Effector memory CD8-positive, alpha-beta T cell (primary cell): ENCODE measurements around the gene GJC1.
"Not testable (repeated sequence)": the region's sequence is repeated elsewhere in the genome, so short reads cannot be mapped to it uniquely, and the experiment has no call there.

Experiments
- ATAC-seq: fragments of 150-1000 bp; cut with Tn5 transposase; replicated peaks from 2 replicates; pipeline ENCODE4 v1.10.0; 2021; ENCODE audit warnings: mild to moderate bottlenecking, moderate library complexity
- DNase-seq, 3 experiments: peaks; one replicate each; pipeline ENCODE4 v3.0.0; 2021
- H3K27ac Mint-ChIP-seq, 2 donors: one replicate each; pipeline ENCODE4 v1.8.0; 2022; ENCODE audit warnings: mild to moderate bottlenecking in 2 of 2, mixed read lengths in 2 of 2, moderate library complexity in 2 of 2
- H3K27me3 Mint-ChIP-seq, 2 donors: one replicate each; pipeline ENCODE4 v1.8.0; 2022; ENCODE audit warnings: mixed read lengths in 2 of 2
- H3K36me3 Mint-ChIP-seq: one replicate; pipeline ENCODE4 v1.8.0; 2022; ENCODE audit warnings: mild to moderate bottlenecking, moderate library complexity, mixed read lengths; ENCODE audit not compliant: insufficient read depth
- H3K4me1 Mint-ChIP-seq, 2 donors: one replicate each; pipeline ENCODE4 v1.8.0; 2022; ENCODE audit warnings: low read depth in 2 of 2, mixed read lengths in 2 of 2
- H3K4me3 Mint-ChIP-seq, 2 donors: one replicate each; pipeline ENCODE4 v1.8.0; 2022; ENCODE audit warnings: mild to moderate bottlenecking in 2 of 2, mixed read lengths in 2 of 2, moderate library complexity in 2 of 2
- H3K9me3 Mint-ChIP-seq, 2 donors: one replicate each; pipeline ENCODE4 v1.8.0; 2022; ENCODE audit warnings: mixed read lengths in 2 of 2

Gene GJC1

DNA sequence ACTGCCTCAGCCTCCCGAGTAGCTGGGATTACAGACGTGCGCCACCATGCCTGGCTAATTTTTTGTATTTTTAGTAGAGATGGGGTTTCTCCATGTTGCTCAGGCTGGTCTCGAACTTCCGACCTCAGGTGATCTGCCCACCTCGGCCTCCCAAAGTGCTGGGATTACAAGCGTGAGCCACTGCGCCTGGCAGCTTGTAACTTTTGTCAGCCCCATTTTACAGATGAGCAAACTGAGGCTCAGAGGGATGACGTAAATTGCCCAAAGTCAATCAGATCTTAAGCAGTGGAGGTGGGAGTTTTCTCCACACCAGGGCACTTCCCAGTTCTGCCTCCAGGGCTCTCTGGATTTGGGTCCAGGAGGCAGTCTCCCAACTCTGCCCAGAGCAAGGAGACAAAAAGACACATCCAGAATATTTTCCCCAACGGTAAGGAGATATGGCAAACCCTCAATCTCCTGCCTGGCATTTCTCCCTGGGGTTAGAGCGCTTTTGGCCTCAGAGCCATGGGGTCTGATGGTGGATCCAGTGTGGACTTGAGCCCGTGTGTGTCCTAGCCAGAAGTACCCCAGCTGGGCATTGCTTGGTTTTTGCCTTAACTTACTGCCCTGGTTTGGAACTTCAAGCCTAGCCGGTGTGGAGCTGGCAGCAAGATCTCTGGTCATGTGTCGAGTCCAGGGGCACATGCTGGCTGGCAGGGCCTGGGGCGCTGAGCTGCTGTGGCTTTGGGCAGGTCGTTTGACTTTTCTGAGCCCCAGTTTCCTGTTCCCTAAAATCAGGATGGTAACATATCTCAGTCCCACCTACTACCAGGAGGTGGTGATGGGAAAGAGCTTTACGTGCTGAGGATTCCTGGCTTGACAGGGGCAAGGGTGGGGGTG, 67.9 kb downstream of the GJC1 start:
- Mint-ChIP-seq H3K36me3 (peaks cover 4% of the 10 kb centered on the region), H3K9me3 (no peaks in the 10 kb centered on the region), H3K27ac (no peak overlapping the region), H3K4me1 (peaks cover 0 to 3% of the 10 kb centered on the region in 2 donors), H3K4me3 (no peak overlapping the region), H3K27me3 (peaks cover 48 to 74% of the 10 kb centered on the region in 2 donors)
- DNase-seq (no peak), ATAC-seq (no peak)

DNA sequence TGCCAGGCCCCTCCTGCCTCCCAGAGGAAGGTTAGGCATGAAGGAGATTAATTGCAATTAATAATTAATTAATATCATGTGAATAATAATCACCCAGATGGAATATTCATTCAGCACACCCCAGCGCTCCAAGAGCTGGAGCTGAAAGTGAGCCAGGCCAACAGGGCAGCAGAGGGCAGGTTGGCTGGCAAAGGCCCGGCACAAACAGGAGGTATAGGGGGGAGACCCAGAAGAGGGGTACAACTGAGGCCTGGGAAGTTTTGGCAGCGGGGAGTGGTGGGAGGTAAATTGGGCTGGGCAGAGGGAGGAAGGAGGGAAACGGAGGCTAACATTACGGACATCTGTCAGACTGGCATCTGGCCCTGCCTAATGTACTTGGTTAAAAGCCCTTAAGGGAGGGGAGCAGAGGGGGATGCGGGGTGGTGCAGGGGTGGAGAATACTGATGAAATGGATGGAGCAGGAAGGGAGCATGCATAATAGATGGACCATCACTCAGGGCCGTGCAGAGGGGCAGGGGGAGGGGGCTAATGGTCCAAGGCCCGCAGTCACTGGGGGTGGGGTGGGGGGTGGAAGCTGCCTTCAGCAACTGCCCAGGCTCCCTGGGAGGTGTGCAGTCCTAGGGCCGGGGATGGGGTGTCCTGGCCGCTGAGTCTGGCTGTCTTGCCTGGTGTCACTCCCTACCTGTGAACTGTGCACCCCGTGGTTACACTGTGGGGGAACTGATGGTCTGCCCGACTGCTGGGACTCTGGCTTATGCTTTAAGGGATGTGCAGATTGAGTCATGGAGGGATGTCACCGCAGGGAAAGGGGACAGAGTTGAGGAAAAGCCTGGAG, 69.4 kb downstream of the GJC1 start:
- peaks cover 43 to 66% of the 10 kb centered on the region in 2 donors for H3K27me3 Mint-ChIP-seq

DNA sequence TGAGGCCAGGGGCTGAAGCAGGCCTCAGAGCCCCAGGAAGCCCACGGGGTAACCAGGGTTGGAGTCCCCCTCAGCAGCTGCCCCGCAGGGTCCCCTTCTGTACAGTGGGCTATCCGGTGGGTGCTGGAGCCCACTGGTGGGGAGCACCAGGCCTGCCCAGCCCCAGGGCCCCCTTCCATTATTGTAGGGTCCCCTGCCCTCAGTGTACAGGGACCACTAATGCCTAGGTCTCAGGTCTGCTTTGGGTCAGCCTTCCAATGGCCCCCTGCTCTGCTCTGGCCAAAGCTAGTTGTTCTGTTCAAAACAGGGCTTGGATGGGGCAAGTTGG, 70.2 kb downstream of the GJC1 start:
- Mint-ChIP-seq H3K9me3 (no peaks in the 10 kb centered on the region), H3K27me3 (peaks cover 38 to 63% of the 10 kb centered on the region in 2 donors), H3K4me1 (peaks cover 0 to 3% of the 10 kb centered on the region in 2 donors), H3K36me3 (peaks cover 4% of the 10 kb centered on the region), H3K27ac (no peak overlapping the region), H3K4me3 (peak overlapping the region in 1 of 2 donors; percentile 52)
- ATAC-seq (no peak), DNase-seq (no peak)

More for the DNA sequence above, 69.4 kb downstream of the GJC1 start:
- DNase-seq = no peak
- no peak for ATAC-seq
- Mint-ChIP-seq H3K4me1 (peaks cover 0 to 3% of the 10 kb centered on the region in 2 donors), H3K9me3 (no peaks in the 10 kb centered on the region), H3K36me3 (peaks cover 4% of the 10 kb centered on the region), H3K27ac (no peak overlapping the region), H3K4me3 (peak overlapping the region in 1 of 2 donors; percentile 52)

DNA sequence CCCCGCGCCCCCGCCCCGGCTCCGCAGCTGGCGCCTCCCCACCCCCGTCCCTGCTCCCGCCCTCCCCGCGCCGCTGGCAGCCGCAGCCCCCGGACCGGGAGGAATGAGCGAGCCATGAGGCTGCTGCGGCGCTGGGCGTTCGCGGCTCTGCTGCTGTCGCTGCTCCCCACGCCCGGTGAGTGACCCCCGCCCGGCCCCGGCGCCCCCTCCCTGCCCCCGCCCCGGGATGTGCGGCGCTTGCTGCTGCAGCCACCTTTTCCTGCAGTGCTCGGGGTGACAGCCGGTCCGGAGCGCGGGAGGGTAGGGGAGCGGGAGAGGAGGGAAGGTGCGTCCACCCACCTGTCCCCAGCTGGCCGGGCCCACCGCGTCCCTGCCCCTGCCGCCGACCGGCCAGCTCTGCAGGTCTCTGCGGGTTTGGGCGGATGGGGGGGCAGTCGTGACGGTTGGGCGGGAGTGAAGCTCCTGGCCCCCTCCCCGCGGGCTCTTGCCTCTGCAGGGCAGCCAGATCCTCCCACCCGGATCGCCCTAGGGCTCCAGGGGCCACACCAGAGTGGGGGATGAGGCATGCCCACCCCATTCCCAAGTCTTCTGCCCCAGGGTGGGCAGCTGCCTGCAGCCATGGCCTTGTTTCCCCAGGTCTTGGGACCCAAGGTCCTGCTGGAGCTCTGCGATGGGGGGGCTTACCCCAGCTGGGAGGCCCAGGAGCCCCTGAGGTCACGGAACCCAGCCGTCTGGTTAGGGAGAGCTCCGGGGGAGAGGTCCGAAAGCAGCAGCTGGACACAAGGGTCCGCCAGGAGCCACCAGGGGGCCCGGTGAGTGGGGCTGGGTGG, 70.8 kb downstream of the GJC1 start:
- no peaks in the 10 kb centered on the region for H3K9me3 Mint-ChIP-seq
- DNase-seq (no peak), ATAC-seq (peak; percentile 49)
- peaks cover 4% of the 10 kb centered on the region for H3K36me3 Mint-ChIP-seq
- peaks cover 34 to 63% of the 10 kb centered on the region in 2 donors for H3K27me3 Mint-ChIP-seq
- H3K27ac Mint-ChIP-seq = no peak overlapping the region
- H3K4me1 Mint-ChIP-seq = peaks cover 0 to 3% of the 10 kb centered on the region in 2 donors
- peak overlapping the region; percentile 35 to 52 for H3K4me3 Mint-ChIP-seq

DNA sequence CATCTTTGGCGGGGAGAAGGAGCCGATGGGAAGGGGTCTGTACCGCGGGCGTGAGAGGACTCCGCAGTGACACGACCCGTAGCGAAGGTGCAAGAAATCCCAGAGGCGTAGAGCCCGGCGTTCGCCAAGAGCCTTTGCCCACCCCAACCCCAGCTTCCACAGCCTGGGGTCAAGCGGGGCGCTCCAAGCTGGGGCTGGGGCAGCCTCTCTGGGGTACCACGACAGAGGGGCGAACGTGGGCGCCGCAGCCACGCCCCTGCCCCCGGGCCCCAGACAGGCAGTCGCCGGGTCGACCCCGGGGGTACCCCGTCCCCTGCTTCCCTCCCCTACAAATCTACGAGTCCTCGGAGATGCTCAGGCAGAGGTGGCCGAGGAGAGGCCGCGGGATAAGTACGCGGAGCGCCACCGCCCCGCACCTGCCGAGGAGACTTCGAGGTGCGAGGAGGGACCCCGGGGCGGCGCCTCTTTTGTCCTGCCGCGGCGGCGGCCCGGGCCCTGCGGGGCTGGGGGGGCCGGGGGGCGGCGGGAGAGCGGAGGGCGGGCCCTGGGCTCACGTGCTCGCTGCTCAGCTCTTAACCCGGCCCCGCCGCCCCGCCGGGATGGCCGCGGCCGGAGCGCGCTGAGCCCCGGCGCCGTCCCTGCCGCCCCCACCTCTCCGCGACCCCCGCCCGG, 71.5 kb downstream of the GJC1 start, which contains the start of gene ADAM11:
Gene ADAM11, plus strand, starts transcription at position 575 of the 672 bp plus-strand sequence. CDS start 212 bp downstream, outside the sequence.
- Mint-ChIP-seq H3K36me3 (peaks cover 5% of the 10 kb centered on the region), H3K27ac (no peak within 1 kb of the TSS), H3K4me1 (peaks cover 0 to 3% of the 10 kb centered on the region in 2 donors), H3K27me3 (peaks cover 29 to 63% of the 10 kb centered on the region in 2 donors), H3K4me3 (peak within 1 kb of the TSS; percentile 66 to 72), H3K9me3 (no peaks in the 10 kb centered on the region)
- DNase-seq (no peak), ATAC-seq (peak; percentile 69)

DNA sequence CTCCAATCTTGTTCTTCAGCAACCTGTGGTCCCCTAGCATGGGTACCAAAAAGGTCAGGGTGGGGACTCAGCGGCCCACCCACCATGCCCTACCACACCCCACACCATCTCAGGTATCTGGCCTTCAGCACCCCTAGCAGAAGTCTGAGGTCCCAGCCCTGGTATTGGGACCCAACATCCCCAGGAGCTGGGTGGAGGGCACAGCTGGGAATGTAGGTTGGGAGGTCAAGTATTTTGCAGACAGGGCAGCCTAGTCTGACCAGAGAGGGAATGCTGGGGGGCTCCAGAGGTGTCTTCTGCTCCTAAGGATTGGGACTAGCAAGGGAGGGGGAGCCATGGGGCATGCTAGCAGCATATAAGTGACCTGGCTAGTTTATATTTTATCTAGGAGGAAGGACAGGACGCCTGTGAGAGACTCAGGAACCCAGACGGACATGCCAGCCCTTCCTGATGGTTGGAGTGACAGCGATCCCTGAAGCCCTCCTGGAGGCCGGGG, 72.1 kb downstream of the GJC1 start:
- H3K9me3 Mint-ChIP-seq = no peaks in the 10 kb centered on the region
- H3K36me3 Mint-ChIP-seq = peaks cover 6% of the 10 kb centered on the region
- no peak overlapping the region for H3K27ac Mint-ChIP-seq
- H3K4me3 Mint-ChIP-seq = peak overlapping the region; percentile 66 to 72
- ATAC-seq = no peak
- no peak for DNase-seq
- peaks cover 29 to 57% of the 10 kb centered on the region in 2 donors for H3K27me3 Mint-ChIP-seq
- H3K4me1 Mint-ChIP-seq = peaks cover 0 to 3% of the 10 kb centered on the region in 2 donors

DNA sequence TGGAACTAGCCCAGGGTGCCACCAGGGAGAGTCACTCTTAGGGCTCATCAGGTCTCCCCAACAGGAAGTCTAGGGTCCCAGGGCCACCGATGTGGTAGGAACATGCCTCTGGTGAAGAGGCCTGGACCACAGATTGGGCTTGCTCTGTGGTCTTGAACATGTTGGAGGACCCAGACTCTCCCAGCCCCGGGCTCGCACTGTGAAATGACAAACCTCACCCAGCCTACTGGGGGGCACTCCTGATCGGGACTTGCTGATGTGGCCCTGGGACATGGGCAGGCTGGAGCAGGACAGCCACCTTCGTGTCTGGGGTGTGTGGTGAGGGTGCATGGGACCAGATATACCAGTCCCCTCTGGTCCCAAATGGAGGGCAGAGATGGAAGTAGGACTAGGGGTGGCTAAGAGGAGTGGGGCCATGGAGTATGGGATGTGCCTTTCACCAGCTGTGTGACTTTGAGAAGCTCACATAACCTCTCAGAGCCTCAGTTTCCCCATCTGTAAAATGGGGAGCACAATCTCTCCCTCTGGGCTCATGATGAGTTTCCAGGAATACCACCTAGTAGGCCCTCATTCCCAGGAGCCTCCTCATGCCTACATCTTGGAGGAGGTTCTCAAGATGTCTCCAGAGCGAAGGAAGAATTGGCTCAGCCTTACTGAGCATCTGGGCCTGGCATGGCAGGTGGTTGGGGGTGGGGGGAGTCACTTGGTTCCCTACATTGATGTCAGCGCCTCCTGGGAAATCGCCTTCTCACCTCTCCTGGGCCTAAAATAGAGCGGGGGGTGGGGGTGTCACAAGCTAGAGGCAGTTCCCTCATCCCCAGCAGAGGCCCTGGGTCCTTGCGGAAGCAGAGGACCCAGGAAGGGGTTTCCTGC, 72.8 kb downstream of the GJC1 start:
- H3K4me3 Mint-ChIP-seq = peak overlapping the region in 1 of 2 donors; percentile 72
- DNase-seq (no peak), ATAC-seq (no peak)
- H3K27me3 Mint-ChIP-seq = peaks cover 29 to 50% of the 10 kb centered on the region in 2 donors
- peaks cover 6% of the 10 kb centered on the region for H3K36me3 Mint-ChIP-seq
- no peaks in the 10 kb centered on the region for H3K9me3 Mint-ChIP-seq
- peaks cover 0 to 3% of the 10 kb centered on the region in 2 donors for H3K4me1 Mint-ChIP-seq
- H3K27ac Mint-ChIP-seq = no peak overlapping the region

DNA sequence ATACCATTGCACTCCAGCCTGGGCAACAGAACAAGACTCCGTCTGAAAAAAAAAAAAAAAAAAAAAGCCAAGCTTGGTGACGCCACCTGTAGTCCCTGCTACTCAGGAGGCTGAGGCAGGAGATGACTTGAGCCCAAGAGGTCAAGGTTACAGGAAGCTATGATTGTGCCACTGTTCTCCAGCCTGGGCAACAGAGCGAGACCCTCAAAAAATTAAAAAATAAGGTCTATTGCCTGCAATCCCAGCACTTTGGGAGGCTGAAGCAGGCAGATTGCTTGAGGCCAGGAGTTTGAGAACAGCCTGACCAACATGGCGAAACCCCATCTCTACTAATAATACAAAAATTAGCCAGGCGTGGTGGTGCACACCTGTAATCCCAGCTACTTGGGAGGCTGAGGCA, 74.9 kb downstream of the GJC1 start:
- H3K27me3 Mint-ChIP-seq = peaks cover 15 to 29% of the 10 kb centered on the region in 2 donors
- not testable (repeated sequence) for H3K4me3 Mint-ChIP-seq, H3K4me1 Mint-ChIP-seq, H3K36me3 Mint-ChIP-seq, H3K9me3 Mint-ChIP-seq, DNase-seq, H3K27ac Mint-ChIP-seq, ATAC-seq

DNA sequence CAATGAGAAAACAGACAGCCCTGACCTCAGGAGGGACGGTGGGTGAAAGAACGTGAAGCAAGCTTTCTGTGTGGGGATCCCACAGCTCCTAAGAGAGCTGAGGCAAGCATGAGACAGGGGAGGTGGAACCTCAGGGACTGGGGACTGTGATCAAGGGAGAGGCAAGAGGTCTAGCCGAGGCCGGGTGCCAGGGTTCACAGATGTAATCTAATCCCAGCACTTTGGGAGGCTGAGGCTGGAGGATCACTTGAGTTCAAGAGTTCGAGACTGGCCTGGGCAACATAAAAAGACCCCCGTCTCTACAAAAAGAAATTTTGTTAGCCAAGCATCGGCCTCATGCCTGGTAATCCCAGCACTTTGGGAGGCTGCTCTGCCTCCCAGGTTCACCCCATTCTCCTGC, 75.8 kb downstream of the GJC1 start:
- DNase-seq (no peak), ATAC-seq (no peak)
- peaks cover 0 to 3% of the 10 kb centered on the region in 2 donors for H3K4me1 Mint-ChIP-seq
- no peaks in the 10 kb centered on the region for H3K9me3 Mint-ChIP-seq
- H3K36me3 Mint-ChIP-seq = peaks cover 6% of the 10 kb centered on the region
- H3K4me3 Mint-ChIP-seq = no peak overlapping the region
- no peak overlapping the region for H3K27ac Mint-ChIP-seq
- peaks cover 14 to 27% of the 10 kb centered on the region in 2 donors for H3K27me3 Mint-ChIP-seq

DNA sequence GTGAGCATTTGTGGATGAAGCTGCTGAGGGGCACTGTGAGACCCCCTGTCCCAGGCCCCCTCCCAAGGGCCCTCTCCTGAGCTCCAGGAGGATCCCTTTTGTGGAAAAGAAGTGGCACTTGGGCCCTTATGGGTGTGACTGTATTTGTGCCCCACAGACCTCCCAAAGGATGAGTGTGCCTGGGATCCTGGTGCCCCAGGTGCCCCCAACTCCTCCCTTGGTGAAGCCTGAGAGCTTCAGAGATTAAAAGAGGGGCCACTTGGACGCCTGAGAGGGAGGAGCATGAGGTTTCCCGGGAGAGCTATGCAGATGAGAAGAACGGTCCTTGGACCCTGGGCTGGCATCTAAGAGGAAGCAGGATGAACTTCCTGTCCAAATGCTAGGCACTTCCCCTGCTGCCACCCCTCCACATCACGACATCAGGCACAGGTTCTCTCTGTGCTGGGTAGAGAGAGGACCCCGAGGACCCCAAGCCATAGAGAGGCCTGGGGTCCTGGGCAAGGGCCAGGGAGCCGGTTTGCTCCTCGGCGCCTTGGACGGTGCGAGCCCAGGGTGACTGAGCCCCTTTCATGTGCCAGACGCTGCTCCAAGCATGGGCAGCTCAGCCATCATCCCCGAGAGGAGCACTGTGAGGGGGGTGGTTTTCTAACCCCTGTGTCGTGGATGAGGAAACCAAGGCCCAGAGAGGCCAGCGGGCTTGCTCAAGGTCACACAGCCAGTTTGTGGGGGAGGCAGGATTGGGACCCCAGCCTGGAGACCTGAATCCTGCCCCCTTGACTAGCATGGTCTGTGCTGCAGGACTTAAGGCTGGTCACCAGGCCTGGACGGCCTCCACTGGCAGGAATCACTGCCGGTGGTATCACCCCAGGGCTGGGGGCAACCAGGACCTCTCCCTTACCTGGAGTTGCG, 76.9 kb downstream of the GJC1 start:
- ATAC-seq = no peak
- peaks cover 13 to 25% of the 10 kb centered on the region in 2 donors for H3K27me3 Mint-ChIP-seq

DNA sequence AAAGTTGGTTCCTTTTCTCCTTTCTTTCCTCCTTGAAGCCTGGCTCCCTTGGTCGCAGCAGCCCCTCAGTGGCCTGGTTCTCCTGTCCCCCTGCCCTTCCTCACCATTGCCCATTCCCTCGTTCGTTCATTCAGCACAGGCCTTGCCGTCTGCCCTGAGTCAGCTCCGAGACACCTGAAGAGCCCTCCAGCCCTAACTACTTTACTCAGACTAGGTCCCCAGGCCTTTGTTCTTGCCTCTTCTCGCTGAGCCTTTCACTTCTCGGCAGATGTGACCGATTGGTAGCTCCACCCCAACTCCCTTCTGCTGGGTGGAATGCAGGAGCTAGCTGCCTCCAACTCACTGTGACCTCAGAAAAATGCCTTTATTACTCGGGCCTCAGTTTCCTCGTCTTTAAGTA, 78.3 kb downstream of the GJC1 start:
- DNase-seq (no peak), ATAC-seq (no peak)
- peaks cover 0 to 11% of the 10 kb centered on the region in 2 donors for H3K27me3 Mint-ChIP-seq
- H3K4me1 Mint-ChIP-seq = peaks cover 0 to 3% of the 10 kb centered on the region in 2 donors
- H3K27ac Mint-ChIP-seq = no peak overlapping the region
- H3K4me3 Mint-ChIP-seq = no peak overlapping the region
- peaks cover 6% of the 10 kb centered on the region for H3K36me3 Mint-ChIP-seq
- H3K9me3 Mint-ChIP-seq = no peaks in the 10 kb centered on the region

More for the DNA sequence above, 76.9 kb downstream of the GJC1 start:
- DNase-seq = no peak
- H3K4me1 Mint-ChIP-seq = peaks cover 0 to 3% of the 10 kb centered on the region in 2 donors
- no peaks in the 10 kb centered on the region for H3K9me3 Mint-ChIP-seq
- peaks cover 6% of the 10 kb centered on the region for H3K36me3 Mint-ChIP-seq
- H3K27ac Mint-ChIP-seq = no peak overlapping the region
- H3K4me3 Mint-ChIP-seq = no peak overlapping the region
